Activated T-helper 9 cell treated with anti-CD3 and anti-CD28 coated beads, Interleukin-2, amount 50 U/mL, for 16 hours (primary cell): ENCODE results near the gene SPON1.
"Not testable (repeated sequence)": the region's sequence is repeated elsewhere in the genome, so short reads cannot be mapped to it uniquely, and the experiment has no call there.

Source experiments
- DNase-seq: peaks from one replicate; pipeline ENCODE4 v3.0.0-alpha.2; 2020; ENCODE audit warnings: low read depth

Gene SPON1

GRCh38 chr11:14088861-14089260 lies 126.3 kb downstream of the SPON1 start:
- DNase-seq = not testable (repeated sequence)

DNA sequence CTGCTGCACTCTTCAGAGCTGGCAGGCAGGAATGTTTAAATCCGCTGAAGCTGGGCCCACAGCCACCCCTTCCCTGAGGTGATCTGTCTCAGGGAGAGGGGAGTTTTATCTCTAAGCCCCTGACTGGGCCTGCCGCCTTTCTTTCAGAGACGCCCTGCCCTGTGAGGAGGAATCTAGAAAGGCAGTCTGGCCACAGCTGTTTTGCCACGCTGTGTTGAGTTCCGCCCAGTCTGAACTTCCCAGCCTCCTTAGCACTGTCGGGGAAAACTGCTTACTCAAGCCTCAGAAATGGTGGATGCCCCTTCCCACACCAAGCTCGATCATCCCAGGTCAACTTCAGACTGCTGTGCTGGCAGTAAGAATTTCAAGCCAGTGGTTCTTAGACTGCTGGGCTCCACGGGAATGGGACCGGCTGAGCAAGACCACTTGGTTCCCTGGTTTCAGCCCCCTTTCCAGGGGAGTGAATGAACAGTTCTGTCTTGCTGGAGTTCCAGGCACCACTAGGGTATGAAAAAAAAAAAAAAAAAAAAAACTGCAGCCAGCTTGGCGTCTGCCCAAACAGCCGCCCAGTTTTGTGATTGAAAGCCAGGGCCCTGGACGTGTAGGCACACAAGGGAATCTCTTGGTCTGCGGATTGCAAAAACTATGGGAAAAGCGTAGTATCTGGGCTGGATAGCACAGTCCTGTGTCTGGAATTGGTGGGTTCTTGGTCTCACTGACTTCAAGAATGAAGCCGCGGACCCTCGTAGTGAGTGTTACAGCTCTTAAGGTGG lies 127.4 kb downstream of the SPON1 start:
- DNase-seq = no peak

GRCh38 chr11:14090631-14091030 lies 128.1 kb downstream of the SPON1 start:
- DNase-seq = not testable (repeated sequence)

DNA sequence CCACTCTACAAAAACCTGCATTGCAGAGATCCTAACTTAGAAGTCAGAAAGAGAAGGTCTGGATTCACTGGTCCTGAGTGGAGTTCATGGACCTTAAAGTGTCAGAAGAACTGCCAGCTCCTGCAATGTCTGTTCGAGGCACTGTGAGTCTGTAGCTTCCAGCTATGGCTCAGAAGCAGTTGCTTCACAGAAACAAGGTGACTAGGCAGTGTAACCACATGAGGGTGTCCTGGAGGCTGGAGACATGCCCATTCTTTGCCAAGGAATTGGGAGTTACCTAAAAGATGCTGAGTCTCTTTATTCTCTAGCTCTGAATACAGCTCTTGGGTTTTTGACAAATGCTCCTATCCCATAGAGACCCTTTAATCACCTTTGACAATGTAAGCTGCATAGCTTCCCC lies 130.5 kb downstream of the SPON1 start:
- DNase-seq = no peak

GRCh38 chr11:14094481-14095037 lies 132.0 kb downstream of the SPON1 start:
- no peak for DNase-seq

DNA sequence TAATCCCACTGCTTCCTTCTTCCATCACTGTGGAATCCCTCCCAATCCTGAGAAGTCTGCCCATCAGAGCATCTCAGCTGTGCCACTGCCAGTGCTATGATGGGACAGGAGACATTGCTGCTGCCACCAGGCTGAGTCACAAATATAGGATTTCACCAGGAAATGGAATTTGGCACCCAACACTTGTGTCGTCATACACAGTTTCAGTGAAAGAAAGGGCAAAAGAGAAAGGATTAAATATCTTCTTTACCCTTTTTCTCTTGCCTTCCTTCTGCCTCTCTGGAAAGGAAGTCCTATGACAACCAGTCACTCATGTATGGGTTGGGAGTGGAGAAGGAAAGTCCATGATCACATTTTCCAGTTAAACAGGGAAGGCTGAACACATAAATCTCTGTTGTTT lies 133.4 kb downstream of the SPON1 start:
- DNase-seq = no peak

GRCh38 chr11:14096606-14097005 lies 134.1 kb downstream of the SPON1 start:
- no peak for DNase-seq

GRCh38 chr11:14101388-14101787 lies 138.9 kb downstream of the SPON1 start:
- DNase-seq = no peak

- DNase-seq = no peak
Observed at GRCh38 chr11:14102766-14103165, 140.2 kb downstream of the SPON1 start.

GRCh38 chr11:14105446-14105845 lies 142.9 kb downstream of the SPON1 start:
- DNase-seq = no peak

GRCh38 chr11:14106303-14107049 lies 144.0 kb downstream of the SPON1 start:
- DNase-seq = no peak

DNA sequence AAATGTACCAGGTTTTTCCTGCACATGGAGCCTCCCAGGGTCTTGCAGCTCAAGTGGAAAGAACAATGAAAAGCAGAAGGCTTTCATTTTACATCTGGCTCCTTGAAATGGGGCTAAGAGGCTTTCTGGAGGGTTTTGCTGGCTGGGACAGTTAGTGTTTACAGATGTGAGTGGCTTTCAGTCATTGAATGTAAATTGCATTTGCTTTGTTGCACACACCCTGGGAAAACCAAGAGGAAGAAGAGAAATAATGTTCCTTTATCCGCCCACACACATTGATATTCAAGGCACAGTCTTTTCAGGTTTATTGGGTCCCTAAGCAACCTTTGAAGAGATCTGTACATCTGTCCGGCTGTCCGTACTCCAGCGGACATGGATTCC lies 144.5 kb downstream of the SPON1 start:
- DNase-seq = no peak

- DNase-seq = no peak
Observed at GRCh38 chr11:14109742-14110141, 147.2 kb downstream of the SPON1 start.

- no peak for DNase-seq
Observed at GRCh38 chr11:14110629-14111028, 148.1 kb downstream of the SPON1 start.

DNA sequence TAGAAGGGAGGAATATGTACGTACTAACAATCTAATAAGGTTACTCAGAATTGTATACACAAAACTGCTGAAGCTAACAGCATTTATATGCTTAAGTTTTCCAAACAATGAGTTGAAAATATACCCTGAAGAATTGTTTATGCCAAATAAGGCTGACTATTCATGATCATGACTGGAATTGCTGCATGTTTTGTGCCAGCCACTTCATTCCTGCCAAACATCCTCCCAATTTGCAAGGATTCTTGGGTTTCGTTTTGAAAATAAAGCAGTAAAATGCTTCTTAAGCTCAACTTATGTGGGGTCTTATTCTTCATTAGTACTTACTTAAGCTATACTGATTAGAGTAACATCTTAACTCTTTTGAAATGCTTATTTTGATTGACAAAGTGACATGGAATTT lies 149.0 kb downstream of the SPON1 start:
- no peak for DNase-seq

- DNase-seq = no peak
Observed at GRCh38 chr11:14112721-14113120, 150.2 kb downstream of the SPON1 start.

DNA sequence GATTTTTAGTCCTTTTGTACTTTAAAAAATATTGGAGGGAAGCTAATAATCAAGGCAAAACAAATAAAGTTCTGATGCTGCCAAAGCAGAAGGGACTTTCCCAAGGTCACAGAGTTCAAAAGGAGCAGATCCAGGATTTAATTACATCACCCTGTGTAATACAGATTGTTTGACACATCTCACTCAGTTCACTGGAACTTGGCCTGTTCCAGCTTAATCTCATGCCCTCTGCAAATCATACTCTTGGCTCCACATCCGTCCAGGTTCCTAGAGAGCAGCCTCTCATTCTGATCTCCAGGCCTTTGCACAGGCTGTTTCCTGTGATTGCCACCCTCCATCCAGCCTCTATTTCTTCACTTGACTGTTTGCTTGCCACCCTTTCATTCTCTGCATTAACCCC lies 151.7 kb downstream of the SPON1 start:
- DNase-seq = no peak

- no peak for DNase-seq
Observed at GRCh38 chr11:14114786-14115185, 152.3 kb downstream of the SPON1 start.

- DNase-seq = no peak
Observed at GRCh38 chr11:14117632-14118031, 155.1 kb downstream of the SPON1 start.

DNA sequence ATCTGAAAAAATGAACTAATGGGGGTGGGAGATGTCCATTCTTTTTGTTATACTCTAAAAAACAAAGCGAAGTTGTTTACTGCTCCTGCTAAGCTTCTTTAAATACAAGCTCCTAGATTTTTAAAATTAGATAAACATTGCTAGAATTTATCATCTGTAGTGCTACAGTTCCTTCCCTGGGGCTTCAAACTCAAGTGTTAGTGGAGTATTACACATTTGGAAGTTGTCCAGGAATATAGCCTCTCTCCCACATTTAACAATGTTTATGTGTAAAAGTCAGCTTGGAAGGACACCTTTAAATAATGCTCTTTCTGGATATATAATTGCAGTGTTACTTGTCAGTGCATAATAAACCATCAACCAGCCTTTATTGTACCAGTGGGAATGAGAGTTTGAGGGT lies 155.5 kb downstream of the SPON1 start:
- no peak for DNase-seq

GRCh38 chr11:14119357-14119756 lies 156.8 kb downstream of the SPON1 start:
- no peak for DNase-seq

- DNase-seq = no peak
Observed at GRCh38 chr11:14124350-14124749, 161.8 kb downstream of the SPON1 start.

DNA sequence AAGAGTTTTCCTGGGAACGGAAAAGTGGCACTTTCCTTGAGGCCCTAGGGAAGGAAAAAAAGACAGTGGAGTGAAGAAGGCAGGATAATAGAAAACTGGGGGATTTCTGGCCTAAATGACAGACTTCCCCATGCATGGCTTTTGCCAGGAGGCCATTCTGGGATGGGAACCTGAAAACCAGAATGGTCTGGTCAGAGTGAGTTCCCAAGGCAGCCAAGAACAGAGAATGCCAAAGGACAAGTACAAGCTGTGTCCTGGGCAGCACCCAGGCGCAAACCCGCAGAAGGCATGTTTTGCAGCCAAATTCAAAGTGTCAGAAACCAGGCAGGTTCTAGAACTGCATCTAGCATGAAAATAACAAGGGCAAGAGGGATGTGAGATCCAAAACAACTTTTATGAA lies 162.4 kb downstream of the SPON1 start:
- no peak for DNase-seq
